Endothelial cell of umbilical vein (primary cell): ENCODE results near the gene ASAH2. TPM values are rescaled to one million over a fixed set of nuclear protein-coding genes. Genes with fewer than 3 reads are reported as not detected.

ENCODE experiments used
- BruUV-seq: library from RNA; stranded (reverse); fragments of 400-500 nt; replicated peaks from 2 replicates; lab custom pipeline; 2021; lab: Mats Ljungman, UMichigan
- CTCF ChIA-PET: fragments of 300-600, 350-600 bp; sonication (Branson Sonifier 250); formaldehyde crosslinking; loops from one replicate; lab custom pipeline; 2021; ENCODE audit warnings: antibody characterized with exemption, inconsistent platforms; lab: Charles Lee
- POLR2A ChIA-PET: fragments of 300-600, 350-600 bp; sonication (Branson Sonifier 250); formaldehyde crosslinking; loops from one replicate; lab custom pipeline; 2021; ENCODE audit warnings: antibody characterized with exemption, inconsistent platforms; lab: Charles Lee
- DNase-seq: peaks from one replicate; pipeline ENCODE4 v3.0.0-alpha.2; 2011; ENCODE audit warnings: low read depth, low spot score
- FAIRE-seq: peaks from 2 replicates; lab custom pipeline; 2011; peaks lifted over from hg19 to GRCh38; lab: Jason Lieb, UNC
- H2AFZ ChIP-seq: 2 replicates; pipeline ENCODE4 v1.6.0; 2012; ENCODE audit warnings: low read depth, low read length, control low read depth, inconsistent platforms
- H3K27ac ChIP-seq: 2 replicates; pipeline ENCODE4 v1.5.1; 2011; ENCODE audit warnings: low read depth, mild to moderate bottlenecking, control low read depth, low read length, moderate library complexity; ENCODE audit not compliant: insufficient read depth
- H3K27me3 ChIP-seq, 2 experiments: 2 replicates each; pipeline versions ENCODE4 v1.6.0 to v1.6.1; 2011; ENCODE audit warnings: low read length in 2 of 2, mixed read lengths in 1 of 2; ENCODE audit not compliant: control insufficient read depth in 2 of 2, insufficient read depth in 2 of 2
- H3K36me3 ChIP-seq, 2 experiments: 2 replicates in 1 of 2; 3 replicates in 1 of 2; pipeline ENCODE4 v1.5.1; 2011; ENCODE audit warnings: low read length in 2 of 2, mild to moderate bottlenecking in 1 of 2, moderate library complexity in 1 of 2; ENCODE audit not compliant: control insufficient read depth in 2 of 2, insufficient read depth in 2 of 2; ENCODE audit errors: extremely low read depth in 1 of 2
- H3K4me1 ChIP-seq: 3 replicates; pipeline ENCODE4 v1.5.1; 2011; ENCODE audit warnings: mild to moderate bottlenecking, low read length; ENCODE audit not compliant: control insufficient read depth, insufficient read depth; ENCODE audit errors: extremely low read depth
- H3K4me2 ChIP-seq: 2 replicates; pipeline ENCODE4 v1.6.1; 2011; ENCODE audit warnings: low read length, control low read depth, mixed read lengths; ENCODE audit not compliant: insufficient read depth
- H3K4me3 ChIP-seq, 3 experiments: fragments of 200-600 bp in 1 of 3; sonication (generic), shearing (Covaris generic) in 1 of 3; replicated peaks in 1 of 3; 2 replicates each; pipeline ENCODE4 v1.5.1; 2011 to 2016; ENCODE audit warnings: control low read depth in 3 of 3, low read length in 3 of 3, mild to moderate bottlenecking in 2 of 3, inconsistent platforms in 1 of 3, low read depth in 1 of 3, moderate library complexity in 1 of 3; ENCODE audit not compliant: insufficient read depth in 1 of 3
- H3K79me2 ChIP-seq: 2 replicates; pipeline ENCODE4 v1.6.0; 2012; ENCODE audit warnings: low read length, inconsistent platforms; ENCODE audit not compliant: control insufficient read depth, insufficient read depth
- H3K9ac ChIP-seq: replicated peaks from 2 replicates; pipeline ENCODE3; 2011; ENCODE audit warnings: low read length, control low read depth; ENCODE audit not compliant: insufficient read depth; ENCODE audit errors: extremely low read depth
- H3K9me1 ChIP-seq: replicated peaks from 3 replicates; pipeline ENCODE4 v1.6.0; 2011; ENCODE audit warnings: mild to moderate bottlenecking, low read length; ENCODE audit not compliant: control insufficient read depth, insufficient read depth; ENCODE audit errors: extremely low read depth
- H3K9me3 ChIP-seq: replicated peaks from 2 replicates; pipeline ENCODE4 v1.5.1; 2012; ENCODE audit warnings: low read length, inconsistent platforms; ENCODE audit not compliant: control insufficient read depth, insufficient read depth
- H4K20me1 ChIP-seq: replicated peaks from 2 replicates; pipeline ENCODE3; 2011; ENCODE audit warnings: mild to moderate bottlenecking, low read length; ENCODE audit not compliant: control insufficient read depth, insufficient read depth; ENCODE audit errors: extremely low read depth
- EZH2 ChIP-seq: IDR thresholded peaks from 2 replicates; pipeline ENCODE4 v1.6.1; 2012; ENCODE audit warnings: borderline replicate concordance, low read depth, mild to moderate bottlenecking, moderate library complexity, low read length, inconsistent platforms; ENCODE audit not compliant: severe bottlenecking
- GATA2 ChIP-seq: IDR thresholded peaks from 2 replicates; pipeline ENCODE4 v1.7.0; 2011; ENCODE audit warnings: low read depth, mild to moderate bottlenecking, moderate library complexity, mixed read lengths, low read length; ENCODE audit not compliant: insufficient read length, insufficient read depth
- JUN ChIP-seq: IDR thresholded peaks from 2 replicates; pipeline ENCODE4 v1.6.1; 2011; ENCODE audit warnings: borderline replicate concordance, low read depth; ENCODE audit not compliant: insufficient read length, insufficient read depth
- MYC ChIP-seq: IDR thresholded peaks from one replicate; pipeline ENCODE4 v1.6.1; 2011; ENCODE audit warnings: mild to moderate bottlenecking, low read depth, low read length
- POLR2A ChIP-seq: IDR thresholded peaks from 2 replicates; pipeline ENCODE4 v1.6.1; 2012; ENCODE audit warnings: low read depth, mild to moderate bottlenecking, control low read depth, low read length
- POLR2AphosphoS5 ChIP-seq: IDR thresholded peaks from 2 replicates; pipeline ENCODE4 v1.6.1; 2012; ENCODE audit warnings: low read depth, mild to moderate bottlenecking, control low read depth, low read length, moderate library complexity; ENCODE audit not compliant: insufficient read depth
- dilution Hi-C: fragments of 300-500 bp; cut with MboI; formaldehyde crosslinking; loops from one replicate; pipeline ENCODE4 v1.15.0; 2019; ENCODE audit warnings: low sequenced_read_pairs; ENCODE audit not compliant: extremely low pct_ligation_motif_present
- intact Hi-C: fragments of 100-400 bp; cut with micrococcal nuclease; formaldehyde crosslinking; loops from one replicate; pipeline ENCODE4 v1.10.0; 2022
- polyA plus RNA-seq, 4 experiments: library from polyadenylated mRNA; depleted of rRNA in 3 of 4; stranded (reverse) in 3 of 4; unstranded in 1 of 4; fragments of >200 nt; gene quantifications; 2 replicates each; pipeline versions ENCODE4 v1.2.1 to v1.2.3, GENCODE V29; 2011 to 2012; ENCODE audit warnings: missing spikeins in 1 of 4
- total RNA-seq: library from RNA; stranded (reverse); gene quantifications from 2 replicates; pipeline ENCODE4 v1.2.3, GENCODE V29; 2021
- TF ChIP-seq, protein P1 (sequence below): IDR thresholded peaks from 2 replicates; pipeline ENCODE4 v1.6.1; 2011; ENCODE audit not compliant: insufficient read depth, insufficient read length

ASAH2 gene
- total and polyA plus RNA-seq, 2 donors (not counting 3 experiments of a cell fraction or from before 2014, with no cell fraction given): 0.23 to 1.1 TPM

DNA sequence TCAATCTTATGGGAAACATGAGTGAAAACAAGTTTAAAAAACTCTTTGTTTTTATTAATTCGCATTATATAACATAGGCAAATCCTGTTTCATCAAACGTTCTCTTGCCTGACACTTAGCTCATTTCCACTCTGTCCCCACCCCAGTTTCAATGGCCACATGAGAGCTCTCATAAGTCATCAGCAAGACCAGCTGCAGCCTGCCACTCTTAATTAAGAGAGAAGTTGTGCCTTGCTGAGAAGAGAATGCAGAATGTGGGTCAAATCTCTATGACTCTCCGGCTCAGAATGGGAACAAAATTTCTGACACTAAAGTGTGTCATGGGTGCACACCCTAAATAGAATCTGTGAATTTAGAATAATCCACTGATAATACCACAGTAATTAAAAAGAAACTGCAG lies 39.6 kb downstream of the ASAH2 start:
- no peak overlapping the region for H2AFZ ChIP-seq
- H3K4me2 ChIP-seq: no peak overlapping the region
- H3K27ac ChIP-seq: no peak overlapping the region
- TF ChIP-seq EZH2: no peak
- TF ChIP-seq GATA2: no peak
- no peak for TF ChIP-seq POLR2AphosphoS5
- no peak for TF ChIP-seq POLR2A
- TF ChIP-seq MYC: no peak
- no peaks in the 10 kb centered on the region for H3K4me1 ChIP-seq
- no peak overlapping the region for H3K4me3 ChIP-seq
- H3K79me2 ChIP-seq: no peaks in the 10 kb centered on the region
- no peaks in the 10 kb centered on the region for H3K9me3 ChIP-seq
- H3K9me1 ChIP-seq: no peaks in the 10 kb centered on the region
- no peak overlapping the region for H3K9ac ChIP-seq
- ChIA-PET POLR2A (no interaction called here), CTCF (no interaction called here)
- no peaks in the 10 kb centered on the region for H3K36me3 ChIP-seq
- DNase-seq (no peak), FAIRE-seq (no peak)
- BruUV-seq: no TSS peak
- intact Hi-C loops (no loop called here), dilution Hi-C loops (no loop called here)
- H3K27me3 ChIP-seq: peaks cover 3 to 17% of the 10 kb centered on the region in 2 experiments
- no peaks in the 10 kb centered on the region for H4K20me1 ChIP-seq

DNA sequence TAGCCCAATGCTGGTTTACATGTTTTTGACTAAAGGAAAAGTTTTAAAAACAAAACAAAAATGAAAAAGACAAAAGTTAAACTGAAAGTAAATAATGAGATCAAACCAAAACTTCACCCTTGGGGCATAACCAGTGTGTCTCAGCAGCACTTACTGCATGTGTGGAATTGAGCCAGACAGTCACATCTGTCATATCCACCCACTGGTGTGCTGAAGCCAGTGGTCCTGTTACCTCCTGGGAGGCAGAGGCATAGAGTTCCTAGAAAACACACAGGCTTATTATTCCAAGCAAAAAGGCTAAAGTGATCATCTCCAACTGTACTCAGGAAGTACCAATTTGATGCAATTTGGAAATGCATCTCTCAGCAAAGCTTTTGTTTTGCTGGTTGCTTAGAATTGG lies 40.4 kb downstream of the ASAH2 start:
- Histone ChIP-seq H3K9ac (no peak overlapping the region), H4K20me1 (no peaks in the 10 kb centered on the region), H3K27ac (no peak overlapping the region), H2AFZ (no peak overlapping the region), H3K9me3 (no peaks in the 10 kb centered on the region), H3K79me2 (no peaks in the 10 kb centered on the region), H3K4me3 (no peak overlapping the region), H3K36me3 (no peaks in the 10 kb centered on the region), H3K4me1 (no peaks in the 10 kb centered on the region), H3K4me2 (no peak overlapping the region), H3K27me3 (peaks cover 3 to 23% of the 10 kb centered on the region in 2 experiments), H3K9me1 (no peaks in the 10 kb centered on the region)
- BruUV-seq: no TSS peak
- POLR2A ChIA-PET: no interaction called here
- no peak for DNase-seq
- intact Hi-C loops: no loop called here
- no peak for FAIRE-seq
- dilution Hi-C loops: no loop called here
- CTCF ChIA-PET: no interaction called here
- TF ChIP-seq, protein P1, sequence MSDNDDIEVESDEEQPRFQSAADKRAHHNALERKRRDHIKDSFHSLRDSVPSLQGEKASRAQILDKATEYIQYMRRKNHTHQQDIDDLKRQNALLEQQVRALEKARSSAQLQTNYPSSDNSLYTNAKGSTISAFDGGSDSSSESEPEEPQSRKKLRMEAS: no peak
- TF ChIP-seq JUN (no peak), EZH2 (no peak)

Other genes with a start within 250 kb of the ASAH2 start
- gene WASHC2A, start 183.6 kb downstream of the ASAH2 start, total RNA-seq: 45.1 and 50.1 TPM in 2 replicates
- 11.8 and 15.1 TPM in 2 replicates for gene WASHC2A, start 183.6 kb downstream of the ASAH2 start, polyA plus RNA-seq